ENCODE data around the gene SLC9A7. TPM values are rescaled to one million over a fixed set of nuclear protein-coding genes. Genes with fewer than 3 reads are reported as not detected.

The SLC9A7 gene
- total RNA-seq, 1 donor from 2014 or later, result 1.4 TPM

- Mint-ChIP-seq H3K4me3 (ENCODE audit: unreplicated experiment) (no peak overlapping the region), H3K36me3 (ENCODE audit: unreplicated experiment) (no peaks in the 10 kb centered on the region), H3K27me3 (ENCODE audit: unreplicated experiment) (no peaks in the 10 kb centered on the region), H3K27ac (ENCODE audit: unreplicated experiment) (no peak overlapping the region), H3K4me1 (ENCODE audit: unreplicated experiment) (peaks cover 8% of the 10 kb centered on the region), H3K9me3 (ENCODE audit: unreplicated experiment) (peaks cover 4% of the 10 kb centered on the region)
- DNase-seq (ENCODE audit: extremely low spot score, unreplicated experiment), result no peak
- TF ChIP-seq CTCF (IDR thresholded peaks at IDR 0.05), result no peak
Measured at GRCh38 chrX:46662188-46662958, 96.5 kb downstream of the SLC9A7 start.

DNA sequence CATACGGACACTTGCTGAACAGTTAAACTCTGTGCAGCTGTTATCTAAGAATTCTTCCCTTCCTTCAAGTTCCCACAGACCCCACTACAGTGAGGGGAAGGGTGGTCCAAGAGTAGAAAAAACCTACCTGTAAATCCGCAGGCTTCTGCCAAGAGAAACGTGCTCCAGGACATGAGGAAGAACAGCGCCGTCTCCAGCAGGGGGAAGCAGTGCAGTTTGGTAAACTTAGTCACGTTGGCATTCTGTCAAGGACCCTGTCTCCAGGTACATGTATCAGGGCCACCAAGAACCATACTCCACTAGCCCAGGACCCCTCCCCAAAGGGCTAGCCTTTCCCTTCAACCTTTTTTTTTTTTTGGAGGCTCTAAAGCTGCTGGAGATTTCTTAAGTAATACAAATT, 105.4 kb downstream of the SLC9A7 start:
- H3K4me3 Mint-ChIP-seq (ENCODE audit: unreplicated experiment), result no peak overlapping the region
- no peaks in the 10 kb centered on the region for H3K27me3 Mint-ChIP-seq (ENCODE audit: unreplicated experiment)
- peaks cover 3% of the 10 kb centered on the region for H3K9me3 Mint-ChIP-seq (ENCODE audit: unreplicated experiment)
- DNase-seq (ENCODE audit: extremely low spot score, unreplicated experiment), result no peak
- no peaks in the 10 kb centered on the region for H3K36me3 Mint-ChIP-seq (ENCODE audit: unreplicated experiment)
- no peak overlapping the region for H3K27ac Mint-ChIP-seq (ENCODE audit: unreplicated experiment)
- peaks cover 32% of the 10 kb centered on the region for H3K4me1 Mint-ChIP-seq (ENCODE audit: unreplicated experiment)
- peak; percentile 40 for TF ChIP-seq CTCF (IDR thresholded peaks at IDR 0.05)

DNA sequence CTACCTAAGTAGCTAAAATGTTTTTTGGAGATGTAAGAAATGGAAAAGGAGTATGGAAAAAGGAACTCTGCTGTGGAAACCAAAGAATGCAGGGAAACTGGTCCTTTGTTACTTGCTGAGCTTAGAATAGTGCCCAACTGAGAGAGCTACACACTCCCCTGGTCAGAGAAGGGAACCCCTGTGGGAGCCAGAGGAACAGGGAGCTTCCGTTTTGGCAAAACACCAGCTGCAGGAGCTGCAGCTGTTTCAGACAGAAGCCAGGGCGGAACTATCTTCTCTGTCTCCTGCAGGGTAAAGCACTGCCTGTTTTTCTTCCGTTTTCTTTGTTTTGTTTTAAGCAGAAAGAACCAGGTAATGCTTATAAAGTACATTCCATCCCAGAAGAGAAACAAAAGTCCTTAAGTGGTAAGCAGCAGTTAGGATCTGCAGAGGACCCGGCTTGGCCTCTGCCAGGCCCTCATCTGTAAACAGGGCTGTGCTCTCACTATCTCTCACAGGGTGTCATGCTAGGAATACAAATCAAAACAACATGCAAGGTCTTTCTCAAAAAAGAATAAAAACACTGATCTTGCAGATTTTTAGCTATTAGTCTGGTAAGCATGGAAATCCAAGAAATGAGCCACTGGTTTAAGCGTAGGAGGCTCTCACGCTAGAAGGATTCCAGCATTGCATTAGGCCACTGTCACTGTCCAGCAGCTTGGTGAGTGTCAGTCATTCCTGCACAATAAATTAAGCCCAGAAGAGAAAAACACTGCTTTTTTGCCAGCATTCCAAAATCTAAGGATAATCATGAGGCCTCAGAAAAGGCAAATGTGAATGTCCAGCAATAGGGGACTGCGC, 109.3 kb downstream of the SLC9A7 start:
- Mint-ChIP-seq H3K4me1 (ENCODE audit: unreplicated experiment) (peaks cover 44% of the 10 kb centered on the region), H3K27me3 (ENCODE audit: unreplicated experiment) (no peaks in the 10 kb centered on the region), H3K36me3 (ENCODE audit: unreplicated experiment) (no peaks in the 10 kb centered on the region), H3K4me3 (ENCODE audit: unreplicated experiment) (no peak overlapping the region), H3K27ac (ENCODE audit: unreplicated experiment) (peak overlapping the region; percentile 80), H3K9me3 (ENCODE audit: unreplicated experiment) (peaks cover 16% of the 10 kb centered on the region)
- no peak for DNase-seq (ENCODE audit: extremely low spot score, unreplicated experiment)
- no peak for TF ChIP-seq CTCF (IDR thresholded peaks at IDR 0.05)

DNA sequence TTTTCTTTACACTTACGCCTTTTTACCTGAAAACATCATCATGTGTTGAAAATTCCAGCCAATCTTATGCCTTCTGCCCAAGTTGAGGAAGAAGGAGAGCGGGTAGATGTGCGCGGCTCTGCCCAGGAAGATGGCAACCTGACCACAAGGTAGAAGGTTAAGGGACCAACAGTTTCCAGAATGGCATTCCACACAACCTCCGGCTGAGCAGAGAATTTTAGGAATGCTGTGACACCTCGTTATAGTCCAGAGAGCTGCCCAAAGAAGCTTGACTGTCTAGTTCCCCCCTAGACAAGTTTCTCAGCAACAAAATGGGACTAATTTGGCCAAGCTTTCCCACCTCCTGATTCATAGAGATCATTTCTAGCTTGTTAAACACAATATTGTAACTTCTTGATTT, 110.3 kb downstream of the SLC9A7 start:
- Mint-ChIP-seq H3K9me3 (ENCODE audit: unreplicated experiment) (peaks cover 16% of the 10 kb centered on the region), H3K27ac (ENCODE audit: unreplicated experiment) (peak overlapping the region; percentile 80), H3K4me1 (ENCODE audit: unreplicated experiment) (peaks cover 43% of the 10 kb centered on the region), H3K27me3 (ENCODE audit: unreplicated experiment) (no peaks in the 10 kb centered on the region), H3K4me3 (ENCODE audit: unreplicated experiment) (no peak overlapping the region), H3K36me3 (ENCODE audit: unreplicated experiment) (no peaks in the 10 kb centered on the region)
- TF ChIP-seq CTCF (IDR thresholded peaks at IDR 0.05), result no peak
- no peak for DNase-seq (ENCODE audit: extremely low spot score, unreplicated experiment)

GRCh38 chrX:46647251-46647650, 111.7 kb downstream of the SLC9A7 start:
- no peak for DNase-seq (ENCODE audit: extremely low spot score, unreplicated experiment)
- H3K9me3 Mint-ChIP-seq (ENCODE audit: unreplicated experiment), result peaks cover 16% of the 10 kb centered on the region

More at GRCh38 chrX:46647251-46647650, 111.7 kb downstream of the SLC9A7 start:
- H3K27ac Mint-ChIP-seq (ENCODE audit: unreplicated experiment), result no peak overlapping the region
- peaks cover 35% of the 10 kb centered on the region for H3K4me1 Mint-ChIP-seq (ENCODE audit: unreplicated experiment)
- no peak overlapping the region for H3K4me3 Mint-ChIP-seq (ENCODE audit: unreplicated experiment)
- H3K36me3 Mint-ChIP-seq (ENCODE audit: unreplicated experiment), result no peaks in the 10 kb centered on the region
- no peaks in the 10 kb centered on the region for H3K27me3 Mint-ChIP-seq (ENCODE audit: unreplicated experiment)
- TF ChIP-seq CTCF (IDR thresholded peaks at IDR 0.05), result no peak
